Middle frontal gyrus (tissue), 1 donor: ENCODE data around the gene TMC2.
"Not testable (repeated sequence)": the region's sequence is repeated elsewhere in the genome, so short reads cannot be mapped to it uniquely, and the experiment has no call there.

Experiments
- DNase-seq: peaks from one replicate; pipeline ENCODE4 v3.0.0-alpha.2; 2015; ENCODE audit warnings: low spot score; ENCODE audit errors: extremely low spot score

TMC2 gene

DNA sequence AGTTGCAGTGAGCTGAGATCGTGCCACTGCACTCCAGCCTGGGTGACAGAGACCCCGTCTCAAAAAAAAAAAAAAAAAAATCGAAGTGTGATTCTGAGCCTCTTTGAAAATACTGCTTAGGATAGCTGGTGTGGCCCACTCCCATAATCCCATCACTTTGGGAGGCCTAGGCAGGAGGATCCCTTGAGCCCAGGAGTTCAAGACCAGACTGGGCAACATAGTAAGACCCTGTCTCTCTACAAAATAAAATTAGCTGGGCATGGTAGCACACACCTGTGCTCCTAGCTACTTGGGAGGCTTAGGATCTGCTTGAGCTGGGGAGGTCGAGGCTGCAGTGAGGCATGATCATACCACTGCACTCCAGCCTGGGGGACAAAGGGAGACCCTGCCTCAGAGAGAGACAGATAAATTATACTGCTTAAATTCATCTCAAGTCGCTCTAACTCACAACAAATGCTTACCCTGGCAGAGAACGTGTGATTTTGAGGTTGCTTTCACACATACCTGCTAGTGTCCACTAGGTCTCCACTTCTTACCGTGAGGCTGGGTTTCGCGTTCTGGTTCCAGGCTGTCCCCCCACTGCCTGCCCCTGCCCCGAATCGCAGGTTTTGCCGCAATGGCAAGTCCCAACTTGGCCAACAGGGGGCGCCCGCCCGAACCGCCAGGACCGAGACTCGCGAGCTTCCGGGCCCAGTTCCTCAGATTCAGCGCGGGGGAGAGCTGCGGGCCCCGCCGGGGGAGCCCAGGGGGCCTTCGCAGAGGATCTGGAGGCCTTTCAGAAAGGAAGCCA lies 12.3 kb upstream of the TMC2 start:
- peak; percentile 58 for DNase-seq

DNA sequence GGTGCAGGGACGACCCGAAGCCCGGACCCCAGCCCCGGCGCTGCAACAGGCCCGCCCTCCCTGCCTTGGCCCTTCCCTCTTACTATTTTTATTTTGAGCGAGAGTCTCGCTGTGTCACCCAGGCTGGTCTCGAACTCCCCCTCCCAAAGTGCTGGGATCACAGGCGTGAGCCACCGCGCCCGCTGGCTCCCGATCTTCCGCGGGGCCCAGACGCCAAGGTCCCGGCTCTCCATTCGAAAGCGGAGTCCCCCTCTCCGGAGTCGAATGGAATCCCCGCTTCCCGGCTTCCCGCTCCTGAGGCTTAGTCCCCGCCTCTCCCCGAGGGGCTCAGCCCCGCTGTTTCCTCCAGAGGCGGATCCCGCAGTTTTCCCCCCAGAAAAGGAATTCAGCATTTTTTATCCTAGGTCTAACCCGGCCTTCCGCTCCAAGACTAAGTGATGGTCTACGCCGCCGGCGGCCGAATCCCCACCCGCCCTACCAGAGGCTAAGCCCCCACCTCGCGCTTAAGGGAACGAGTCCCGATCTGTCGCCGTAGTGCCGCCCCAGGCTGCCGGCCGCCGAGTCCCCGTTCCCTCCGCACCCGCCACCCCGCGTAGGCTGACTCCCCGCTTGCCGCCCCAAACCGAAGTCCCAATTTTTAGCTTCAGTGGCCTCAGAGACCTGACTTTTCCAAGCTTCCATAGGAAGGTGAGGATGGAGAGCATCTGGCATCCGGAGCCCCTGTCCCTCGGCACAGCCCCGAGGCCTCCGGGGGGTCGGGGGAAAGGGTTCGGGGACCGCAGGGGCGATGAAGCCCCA lies 11.5 kb upstream of the TMC2 start:
- no peak for DNase-seq

DNA sequence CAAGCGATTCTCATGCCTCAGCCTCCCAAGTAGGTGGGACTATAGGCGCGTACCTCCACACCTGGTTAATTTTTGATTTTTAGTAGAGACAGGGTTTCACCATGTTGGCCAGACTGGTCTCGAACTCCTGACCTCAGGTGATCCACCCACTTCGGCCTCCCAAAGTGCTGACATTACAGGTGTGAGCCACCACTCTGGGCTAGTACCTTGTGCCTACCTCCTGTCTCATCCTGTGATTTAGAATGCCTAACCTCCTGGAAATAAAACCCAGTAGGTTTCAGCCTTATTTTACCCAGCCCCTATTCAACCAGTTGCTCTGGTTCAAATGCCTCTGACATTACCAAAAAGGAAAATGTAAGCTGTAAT lies 10.2 kb upstream of the TMC2 start:
- DNase-seq: not testable (repeated sequence)

DNA sequence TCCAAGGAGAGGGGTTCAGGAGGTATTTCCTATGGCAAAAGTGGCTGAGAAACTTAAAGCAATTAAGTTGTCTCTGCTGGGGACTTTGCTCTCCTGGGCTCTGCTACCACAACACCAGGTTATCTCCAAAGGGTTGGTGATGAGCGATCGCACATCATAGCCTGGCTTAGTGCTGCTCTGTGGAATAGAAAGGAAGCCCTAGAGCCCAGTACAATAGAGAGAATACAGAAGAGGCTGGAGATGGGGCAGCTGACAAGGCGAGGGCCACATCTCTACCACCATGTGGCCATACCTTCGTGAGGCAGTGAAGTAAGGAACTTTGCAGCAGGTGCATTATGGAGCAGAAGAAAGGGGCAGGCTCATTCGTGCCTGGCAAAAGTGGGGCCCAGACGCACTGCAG lies 8.6 kb upstream of the TMC2 start:
- DNase-seq: no peak

DNA sequence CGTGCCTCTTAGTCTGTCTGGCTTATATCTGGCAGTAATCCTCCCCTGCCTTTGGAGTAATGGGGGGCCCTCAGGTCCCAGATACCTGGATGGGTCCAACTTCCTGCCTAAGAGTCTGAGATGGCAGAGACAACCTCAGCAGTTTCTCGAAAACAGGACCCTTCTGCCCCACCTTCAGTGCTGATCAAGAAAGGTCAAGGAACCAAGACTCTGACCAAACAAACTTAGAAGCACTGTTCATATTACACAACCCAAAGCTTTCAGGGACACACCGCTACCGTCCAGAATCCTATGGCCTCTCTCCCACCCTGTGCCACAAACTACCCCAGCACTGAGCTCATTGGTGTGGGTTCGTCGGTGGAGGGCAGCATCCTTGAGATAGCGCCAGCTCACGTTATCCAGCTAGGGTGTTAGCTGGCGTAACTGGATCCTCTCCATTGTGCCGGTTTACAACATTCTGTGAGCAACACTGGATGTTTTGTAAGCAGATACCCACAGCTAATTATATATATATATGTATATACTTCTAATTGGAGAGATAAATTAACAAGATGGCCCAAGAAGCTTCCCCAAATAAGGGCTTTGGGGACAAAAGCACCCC lies 7.6 kb upstream of the TMC2 start:
- no peak for DNase-seq

DNA sequence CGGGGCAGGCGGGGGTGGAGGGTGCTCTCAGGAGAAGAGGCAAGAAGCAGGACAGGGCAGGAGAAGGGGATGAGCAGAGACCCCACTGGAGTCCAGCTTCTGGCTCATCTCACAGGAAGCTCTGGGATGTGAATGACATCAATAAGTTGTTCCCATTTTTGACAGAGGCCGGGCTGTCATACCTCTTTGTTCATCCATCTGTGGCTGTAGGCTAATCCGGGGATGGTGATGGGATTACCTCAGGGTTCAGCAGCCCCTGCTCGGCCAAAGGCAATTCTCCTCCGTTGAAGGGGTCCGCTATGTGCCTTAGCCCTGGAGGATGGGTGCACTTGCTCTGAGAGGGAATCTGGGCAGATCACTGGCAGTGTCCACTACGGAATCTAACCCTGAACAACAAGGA lies 3.3 kb upstream of the TMC2 start:
- DNase-seq: no peak

DNA sequence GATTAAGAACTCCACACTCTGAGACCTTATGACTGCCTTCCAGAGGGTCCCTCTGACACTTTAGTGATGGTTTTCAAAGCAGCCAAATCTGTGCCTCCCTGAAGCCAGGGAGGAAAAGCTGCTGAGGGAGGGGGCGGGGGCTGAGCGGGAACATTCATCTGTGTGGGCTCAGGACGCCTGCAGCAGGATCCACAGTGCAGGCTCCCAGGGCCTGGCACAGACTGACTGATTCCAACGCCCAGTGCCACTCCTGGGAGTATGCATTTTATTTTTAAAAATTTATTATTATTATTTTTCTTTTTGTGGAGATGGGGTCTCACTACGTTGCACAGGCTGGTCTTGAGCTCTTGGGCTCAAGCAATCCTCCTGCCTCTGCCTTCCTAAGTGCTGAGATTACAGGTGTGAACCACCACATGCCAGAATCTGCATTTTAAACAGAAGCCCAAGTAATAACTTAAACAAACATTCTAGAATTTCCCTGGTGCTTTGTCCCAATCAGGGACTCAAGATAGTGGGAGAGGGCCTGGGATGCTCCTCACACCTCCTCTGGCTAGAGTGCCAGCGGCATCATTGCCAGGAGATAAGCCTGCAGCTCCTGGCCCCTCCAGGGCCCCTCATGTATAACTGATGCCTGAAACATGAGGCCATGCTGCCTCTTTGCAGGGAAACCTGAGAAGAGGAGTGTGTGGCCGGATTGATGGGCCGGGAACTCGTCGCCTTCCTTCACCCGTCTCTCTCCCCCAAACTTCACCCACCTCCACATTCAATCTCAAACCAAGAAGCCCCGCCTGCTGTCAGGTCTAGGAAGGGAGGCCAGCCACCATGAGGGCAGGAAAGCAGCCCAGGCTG lies 438 bp upstream of the TMC2 start:
- DNase-seq: no peak

DNA sequence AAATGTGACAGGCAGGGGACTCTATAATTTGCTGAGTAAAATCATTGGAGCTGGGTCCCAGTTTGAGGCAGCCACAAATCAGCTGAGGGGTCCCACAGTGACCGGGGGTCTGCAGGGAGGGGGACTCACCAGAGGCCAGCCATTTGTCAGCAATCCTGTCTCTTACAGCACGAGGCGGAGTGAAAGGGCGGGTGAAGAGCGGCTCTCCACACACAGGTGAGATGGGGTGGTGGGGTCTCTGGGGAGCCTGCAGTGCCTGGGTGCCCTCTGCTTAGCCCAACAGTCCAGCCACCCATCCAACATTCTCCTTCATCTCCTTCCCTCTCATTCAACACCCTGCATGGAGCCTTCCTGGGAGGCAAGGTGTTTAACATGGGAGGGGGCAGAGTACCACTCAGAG lies 728 bp downstream of the TMC2 start:
- DNase-seq: no peak

DNA sequence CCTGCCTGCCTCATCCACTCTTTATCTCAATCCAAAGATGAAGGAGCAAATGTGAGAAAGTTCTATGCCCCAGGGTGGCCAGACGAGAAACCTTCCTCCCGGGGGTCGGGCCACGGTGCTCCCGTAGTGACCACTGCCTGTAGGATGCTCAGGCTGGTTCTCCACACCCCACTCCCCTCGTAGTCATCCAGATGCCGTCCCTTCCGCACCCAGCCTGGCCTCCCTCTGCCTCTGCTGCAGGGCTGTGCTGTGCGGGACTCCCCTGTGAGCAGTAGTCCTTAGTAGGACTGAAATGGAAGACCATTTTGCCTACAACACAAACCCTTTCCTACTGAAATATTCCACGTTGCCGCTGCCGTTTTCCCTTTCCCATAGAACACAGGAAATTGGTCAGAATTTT lies 2.0 kb downstream of the TMC2 start:
- DNase-seq: no peak

DNA sequence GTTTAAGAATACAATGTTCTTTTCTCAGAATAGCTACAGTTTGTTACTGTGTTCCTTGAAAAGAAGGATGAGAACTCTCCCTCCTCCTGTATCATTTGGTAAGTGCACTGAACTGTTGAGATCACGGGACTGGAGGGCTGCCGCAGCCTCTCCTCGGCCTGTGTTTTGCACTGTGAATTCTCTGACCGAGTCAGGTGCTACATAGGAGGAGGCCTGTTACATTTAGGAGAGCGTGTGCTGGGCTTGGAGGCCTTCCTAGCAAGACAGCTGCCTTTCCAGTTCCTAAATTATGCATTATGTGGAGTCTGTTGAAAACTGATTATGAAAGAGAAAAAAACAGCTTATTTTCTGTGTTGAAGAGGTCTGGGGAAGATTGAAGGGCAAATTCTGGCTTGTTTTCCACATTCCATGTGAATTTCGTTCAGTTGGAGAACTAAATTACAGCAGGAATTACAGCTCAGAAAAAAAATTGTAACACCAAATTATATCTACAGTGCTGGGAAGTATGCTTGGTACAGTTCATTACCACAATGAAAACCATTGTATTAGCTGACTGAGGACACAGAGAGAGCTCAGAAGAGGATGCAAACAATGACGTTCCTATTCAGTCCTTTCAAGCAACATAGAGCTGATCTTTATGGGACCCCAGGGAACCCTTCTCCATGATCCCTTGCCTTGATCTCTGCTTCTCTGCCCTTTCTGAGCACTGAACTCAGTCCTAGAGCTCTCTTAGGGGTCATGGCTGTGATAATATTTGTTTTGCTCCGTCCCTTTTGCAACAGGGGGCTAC lies 2.8 kb downstream of the TMC2 start:
- no peak for DNase-seq

DNA sequence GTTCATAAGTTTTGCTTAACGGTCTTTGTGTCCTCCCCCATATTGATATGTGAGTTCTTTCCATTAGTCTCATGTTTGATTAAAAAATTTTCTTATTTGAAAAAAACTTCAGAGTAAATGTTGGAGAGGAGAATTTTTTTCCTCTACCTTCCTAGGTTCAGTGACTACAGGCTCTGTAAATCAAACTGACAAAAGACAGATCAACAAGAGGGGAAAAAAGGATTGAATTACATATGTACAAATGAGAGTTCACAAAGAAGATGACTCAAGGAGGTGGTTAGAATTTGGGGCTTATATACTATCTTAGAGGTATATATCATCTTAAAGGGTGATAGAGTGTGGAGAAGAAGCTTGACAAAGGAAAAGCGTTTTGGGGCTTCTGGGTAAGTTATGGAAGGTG lies 5.6 kb downstream of the TMC2 start:
- no peak for DNase-seq

DNA sequence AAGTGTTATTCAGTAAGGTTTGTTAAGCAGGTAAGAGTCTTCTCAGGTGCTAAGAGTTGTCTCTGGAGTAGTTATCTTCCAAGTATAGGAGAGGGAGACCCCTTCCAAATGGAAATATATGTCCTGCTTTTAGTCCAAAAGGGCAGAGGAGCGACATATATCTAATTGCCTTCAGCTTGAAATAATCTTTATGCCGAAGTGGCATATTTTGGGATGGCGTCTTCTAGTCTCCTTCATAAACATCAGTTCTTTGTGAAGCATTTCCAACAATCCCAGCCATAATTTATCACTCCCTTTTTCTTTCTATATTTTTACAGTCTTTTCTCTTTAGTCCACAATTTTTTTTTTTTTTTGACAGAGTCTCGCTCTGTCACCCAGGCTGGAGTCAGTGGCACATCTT lies 6.0 kb downstream of the TMC2 start:
- DNase-seq: no peak

DNA sequence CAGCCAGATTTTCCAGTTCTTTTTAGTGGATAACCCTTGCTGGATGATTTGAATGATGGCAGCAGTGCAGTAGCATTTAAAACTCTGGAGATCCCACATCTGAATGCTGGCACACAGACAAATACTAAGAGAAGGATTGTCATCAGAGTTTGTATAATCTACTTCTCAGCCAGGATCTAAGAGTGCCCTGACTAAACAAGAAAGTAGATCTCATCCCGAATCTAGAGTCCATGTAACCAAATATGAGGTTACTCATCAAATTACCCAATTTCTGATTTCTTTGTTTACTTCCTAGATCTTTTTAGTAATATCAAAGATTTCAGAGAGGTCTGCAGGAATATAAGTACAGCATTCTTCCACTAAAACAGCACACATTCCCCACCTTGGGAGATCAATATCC lies 7.8 kb downstream of the TMC2 start:
- DNase-seq: no peak

DNA sequence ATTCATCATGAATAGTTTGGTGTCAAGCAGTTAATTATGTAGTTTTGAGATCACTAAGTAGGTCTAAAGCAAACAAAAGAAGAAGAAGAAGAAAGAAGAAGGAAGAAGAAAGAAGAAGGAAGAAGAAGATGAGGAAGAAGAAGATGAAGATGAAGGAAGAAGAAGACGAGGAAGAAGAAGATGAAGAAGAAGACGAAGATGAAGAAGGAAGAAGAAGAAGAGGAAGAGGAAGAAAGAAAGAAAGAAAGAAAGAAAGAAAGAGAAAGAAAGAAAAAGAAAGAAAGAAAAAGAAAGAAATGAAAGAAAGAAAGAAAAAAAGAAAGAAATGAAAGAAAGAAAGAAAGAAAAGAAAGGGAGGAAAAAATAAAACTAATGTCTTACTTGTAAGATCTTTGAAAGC lies 9.2 kb downstream of the TMC2 start:
- no peak for DNase-seq

DNA sequence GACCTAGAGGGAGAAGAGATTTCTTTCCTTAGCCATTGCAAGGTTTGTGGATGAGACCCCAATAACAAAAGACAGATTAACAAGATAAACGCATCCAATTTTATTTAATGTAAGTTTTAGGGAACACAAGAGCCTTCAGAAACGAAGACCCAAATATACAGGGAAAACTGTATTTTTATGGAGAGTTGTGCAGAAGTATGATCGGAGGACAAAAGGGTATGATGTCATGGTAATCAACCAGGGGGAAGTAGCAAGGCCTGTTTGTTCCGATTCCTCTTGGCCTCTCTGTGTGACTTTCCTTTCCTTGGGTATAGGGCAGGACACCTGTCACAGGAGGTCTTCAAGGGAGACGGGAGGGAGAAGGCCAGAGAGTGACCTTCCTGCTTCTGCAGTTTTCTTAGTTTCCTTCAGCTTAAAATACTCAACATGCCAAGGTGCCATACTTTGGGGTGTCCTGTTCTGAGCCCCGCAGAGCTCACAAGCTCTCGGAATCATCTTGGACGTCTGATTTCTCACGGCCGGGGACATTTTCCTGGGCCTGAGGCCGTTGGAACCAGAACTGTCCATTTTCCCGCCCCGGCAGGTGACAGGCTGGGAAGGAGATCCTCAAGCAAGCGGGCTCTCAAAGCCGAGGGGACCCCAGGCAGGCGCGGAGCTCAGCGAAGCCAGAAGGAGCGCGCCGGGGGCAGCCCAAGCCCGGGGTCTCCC lies 21.7 kb downstream of the TMC2 start:
- no peak for DNase-seq

DNA sequence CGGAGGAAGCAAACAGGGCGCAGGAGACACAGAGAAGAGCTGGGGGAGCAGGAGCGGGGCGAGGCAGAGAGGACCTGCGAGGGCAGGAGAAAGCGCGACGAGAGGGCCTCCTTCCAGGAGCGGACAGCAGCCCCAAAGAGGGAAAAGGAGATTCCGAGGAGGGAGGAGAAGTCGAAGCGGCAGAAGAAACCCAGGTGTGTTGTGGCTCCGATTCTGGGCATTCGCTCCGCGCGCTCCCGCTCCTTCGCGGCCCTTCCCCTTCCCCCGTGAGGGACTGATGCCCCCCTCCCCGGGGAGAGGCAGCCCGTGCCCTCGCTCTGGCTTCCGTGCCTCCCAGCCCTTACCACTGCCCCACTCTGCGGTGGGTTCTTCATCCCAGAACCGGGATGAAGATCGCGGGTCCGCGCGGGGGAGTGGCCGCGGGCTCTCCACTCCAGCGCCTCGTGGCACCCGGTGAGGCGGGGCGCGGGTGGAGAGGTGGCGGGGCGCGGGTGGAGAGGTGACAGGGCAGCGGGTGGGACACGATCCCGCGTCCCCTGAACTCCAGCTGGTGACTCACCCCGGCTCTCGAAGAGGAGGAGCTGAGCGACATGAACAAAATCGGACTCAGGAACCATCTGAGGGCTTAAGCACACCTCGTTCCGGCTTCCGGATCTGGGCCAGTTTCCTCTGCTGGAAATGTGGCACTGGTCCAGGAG lies 22.4 kb downstream of the TMC2 start:
- no peak for DNase-seq

DNA sequence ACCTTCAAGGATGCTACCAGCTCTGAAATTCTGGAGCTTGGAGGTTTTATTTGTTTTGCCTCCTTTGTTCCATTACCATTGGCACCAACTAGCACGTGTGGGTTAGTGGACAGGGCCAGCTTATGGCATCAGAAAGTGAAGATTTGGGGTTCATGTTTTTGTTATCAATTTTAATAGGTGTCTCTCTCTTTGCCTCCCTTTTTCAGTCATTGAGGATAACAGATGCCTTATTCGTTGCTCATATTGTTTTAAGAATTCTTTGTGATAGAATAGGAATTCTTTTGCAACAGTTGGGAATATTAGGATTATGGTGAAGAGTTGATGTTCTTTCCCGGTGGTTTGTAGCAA lies 22.9 kb downstream of the TMC2 start:
- DNase-seq: no peak

DNA sequence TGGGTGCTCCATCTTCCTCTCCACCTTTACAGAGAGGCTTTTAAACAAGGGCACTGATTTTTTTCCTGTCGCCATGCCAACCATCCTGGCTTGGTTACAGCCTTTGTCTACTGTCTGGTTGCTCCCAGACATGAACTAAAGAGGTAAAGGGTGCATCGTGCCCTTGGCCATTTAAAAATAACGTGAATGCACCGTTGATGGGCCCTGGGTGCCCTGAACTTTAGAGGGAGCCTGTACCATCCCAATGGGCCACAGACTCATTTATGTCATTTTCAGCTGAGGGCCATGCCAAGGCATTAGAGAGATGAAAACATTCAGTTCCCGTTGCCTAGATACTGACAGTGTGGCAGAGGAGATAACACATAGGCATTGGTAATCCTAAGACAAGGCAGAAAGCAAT lies 23.3 kb downstream of the TMC2 start:
- no peak for DNase-seq

DNA sequence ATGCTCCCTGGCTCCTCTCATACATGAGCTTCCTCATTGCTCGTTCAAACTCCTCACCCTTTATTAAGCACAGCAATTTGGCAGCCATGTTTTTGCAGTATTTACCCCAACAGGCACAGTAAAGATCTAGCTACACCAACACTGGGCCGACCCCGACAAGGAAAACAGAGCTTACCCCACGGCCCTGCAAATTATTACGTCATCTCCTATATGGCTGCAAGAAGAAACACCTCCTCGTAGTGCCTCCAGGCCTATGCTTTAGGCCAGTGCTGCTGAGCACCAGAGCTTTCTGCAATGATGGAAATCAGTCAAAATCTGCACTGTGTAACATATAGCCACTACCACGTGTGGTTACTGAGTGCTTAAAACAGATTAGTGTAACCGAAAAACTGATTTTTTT lies 26.7 kb downstream of the TMC2 start:
- DNase-seq: no peak

DNA sequence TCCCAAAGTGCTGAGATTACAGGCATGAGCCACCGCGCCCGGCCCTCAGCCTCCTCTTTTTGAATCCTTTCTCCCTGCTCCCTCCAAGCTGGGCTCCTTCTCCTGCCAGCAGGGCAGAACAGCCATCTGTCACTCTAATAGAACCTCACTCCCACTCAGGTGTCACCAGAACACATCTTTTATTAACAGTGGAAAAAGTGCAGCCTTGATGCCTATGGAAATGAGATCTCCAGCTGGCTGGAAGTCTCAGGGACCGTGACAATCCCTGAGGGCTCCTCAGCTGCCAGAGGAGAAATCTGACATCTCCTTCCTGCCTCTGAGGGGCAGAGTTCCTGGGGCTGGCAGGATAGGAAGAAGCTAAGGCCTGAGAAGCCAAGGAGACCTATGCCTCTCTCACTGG lies 28.0 kb downstream of the TMC2 start:
- DNase-seq: no peak
